ENCODE data around the gene TRIM49C. TPM values are rescaled to one million over a fixed set of nuclear protein-coding genes. Genes with fewer than 3 reads are reported as not detected.

The TRIM49C gene, protein sequence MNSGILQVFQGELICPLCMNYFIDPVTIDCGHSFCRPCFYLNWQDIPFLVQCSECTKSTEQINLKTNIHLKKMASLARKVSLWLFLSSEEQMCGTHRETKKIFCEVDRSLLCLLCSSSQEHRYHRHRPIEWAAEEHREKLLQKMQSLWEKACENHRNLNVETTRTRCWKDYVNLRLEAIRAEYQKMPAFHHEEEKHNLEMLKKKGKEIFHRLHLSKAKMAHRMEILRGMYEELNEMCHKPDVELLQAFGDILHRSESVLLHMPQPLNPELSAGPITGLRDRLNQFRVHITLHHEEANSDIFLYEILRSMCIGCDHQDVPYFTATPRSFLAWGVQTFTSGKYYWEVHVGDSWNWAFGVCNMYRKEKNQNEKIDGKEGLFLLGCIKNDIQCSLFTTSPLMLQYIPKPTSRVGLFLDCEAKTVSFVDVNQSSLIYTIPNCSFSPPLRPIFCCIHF
- total RNA-seq, result not detected

DNA sequence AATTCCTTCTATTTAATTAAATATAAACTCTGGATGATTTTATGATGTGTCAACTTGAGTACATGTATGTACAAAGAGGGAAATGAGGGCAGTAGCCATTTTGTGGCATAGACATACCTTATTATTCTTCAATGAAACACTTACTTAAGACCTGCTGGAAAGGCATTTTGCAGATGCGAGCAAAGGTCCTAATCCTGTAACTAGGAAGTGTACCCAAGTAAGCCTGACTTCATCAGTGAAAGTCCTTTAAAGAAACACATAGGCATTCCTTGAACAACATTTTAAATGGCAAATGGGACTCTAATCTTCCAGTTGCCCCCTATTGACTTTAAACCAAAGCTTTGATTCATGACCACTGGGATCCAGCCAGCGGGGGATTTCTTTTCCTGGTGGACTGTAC is at the start of gene TRIM49C:
TSS of gene TRIM49C (plus strand) at position 301 of the 400 bp plus-strand sequence. CDS start 4,106 bp downstream, outside the sequence.

DNA sequence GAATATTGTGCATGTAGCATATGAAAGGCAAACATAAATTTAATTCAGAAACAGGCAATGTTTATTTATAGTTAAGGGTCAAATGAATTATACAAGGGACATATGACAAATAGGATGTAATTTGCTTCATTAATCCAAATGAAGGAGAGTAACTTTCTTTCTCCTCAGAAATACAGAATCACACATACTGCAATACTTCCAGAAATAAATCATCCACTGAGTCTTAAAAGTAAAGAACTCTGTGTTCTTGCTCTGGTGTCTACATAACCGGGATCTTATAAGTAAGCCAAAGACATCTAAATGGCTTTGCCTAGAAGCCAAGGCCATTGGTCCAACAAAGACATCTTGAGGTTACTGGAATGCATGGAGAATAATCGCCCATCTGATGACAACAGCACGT is 54.7 kb downstream of the TRIM49C start, which contains the start of gene UBTFL1:
TSS of gene UBTFL1 (plus strand) at position 301 of the 400 bp plus-strand sequence. CDS start at position 301, 0 bp downstream.

Small RNA genes lying within 50 kb of the gene (small RNA-seq; reads per million reads assigned to genes)
- gene AP000827.1, result 0 reads per million in 2 donors

Other genes with a start within 250 kb of the TRIM49C start
- gene TRIM49, start 222.5 kb upstream of the TRIM49C start, total RNA-seq, result not detected
- not detected for gene TRIM64B, start 152.6 kb upstream of the TRIM49C start, total RNA-seq
- gene TRIM49D1, start 108.9 kb upstream of the TRIM49C start, total RNA-seq, result not detected
- not detected for gene TRIM49D2, start 107.0 kb upstream of the TRIM49C start, total RNA-seq
- gene TRIM64, start 65.1 kb upstream of the TRIM49C start, total RNA-seq, result not detected
- gene UBTFL1, start 54.8 kb downstream of the TRIM49C start, total RNA-seq, result not detected
- gene NAALAD2, start 103.6 kb downstream of the TRIM49C start, total RNA-seq, result 1 to 10 TPM in 1 of 2 donors, under 1 TPM in 1; 0.67 to 2.4 TPM
- gene CHORDC1, start 191.9 kb downstream of the TRIM49C start, total RNA-seq, result 10 to 100 TPM; 30.3 to 50.0 TPM